IMR-90 (cell line): ENCODE results near the gene ITGA6. TPM values are rescaled to one million over a fixed set of nuclear protein-coding genes. Genes with fewer than 3 reads are reported as not detected.

Experiments
- ATAC-seq: fragments of 200-7000 bp; cut with Tn5 transposase; 2 replicates; pipeline ENCODE4 v1.9.1; 2020; ENCODE audit warnings: low read depth, mild to moderate bottlenecking, moderate library complexity
- BruUV-seq: library from RNA; stranded (reverse); fragments of 400-500 nt; replicated peaks from 2 replicates; lab custom pipeline; 2021; lab: Mats Ljungman, UMichigan
- CTCF ChIA-PET: fragments of 300-600 bp; formaldehyde crosslinking; extraction: SDS; loops from one replicate; lab custom pipeline; 2021; ENCODE audit warnings: antibody characterized with exemption; lab: Yijun Ruan, JAX
- POLR2A ChIA-PET: fragments of 300-600 bp; sonication (Branson Sonifier 250); formaldehyde crosslinking; loops from one replicate; lab custom pipeline; 2022; ENCODE audit warnings: antibody characterized with exemption; ENCODE audit not compliant: unreplicated experiment; lab: Charles Lee
- DNase-seq: peaks from one replicate; pipeline ENCODE4 v3.0.0; 2013
- H2AFZ ChIP-seq: replicated peaks from 2 replicates; pipeline ENCODE3; 2013; ENCODE audit warnings: low read length, mild to moderate bottlenecking; ENCODE audit not compliant: poor library complexity
- H2AK5ac ChIP-seq: 2 replicates; pipeline ENCODE4 v1.6.1; 2013; ENCODE audit warnings: low read depth, low read length, inconsistent platforms
- H2AK9ac ChIP-seq: replicated peaks from 2 replicates; pipeline ENCODE3; 2013; ENCODE audit warnings: mild to moderate bottlenecking, low read depth, low read length, moderate library complexity; ENCODE audit not compliant: poor library complexity
- H2BK120ac ChIP-seq: 2 replicates; pipeline ENCODE4 v1.6.1; 2013; ENCODE audit warnings: low read depth, low read length, inconsistent platforms
- H2BK15ac ChIP-seq: 3 replicates; pipeline ENCODE4 v1.6.1; 2013; ENCODE audit warnings: low read depth, low read length, inconsistent platforms
- H2BK20ac ChIP-seq: 2 replicates; pipeline ENCODE4 v1.6.1; 2013; ENCODE audit warnings: low read depth, mild to moderate bottlenecking, inconsistent platforms, low read length, moderate library complexity
- H2BK5ac ChIP-seq: 2 replicates; pipeline ENCODE4 v1.6.1; 2013; ENCODE audit warnings: mild to moderate bottlenecking, low read depth, low read length, inconsistent platforms; ENCODE audit not compliant: poor library complexity, severe bottlenecking
- H3K14ac ChIP-seq: replicated peaks from 2 replicates; pipeline ENCODE4 v1.6.1; 2013; ENCODE audit warnings: low read depth, low read length, inconsistent platforms
- H3K18ac ChIP-seq: 2 replicates; pipeline ENCODE4 v1.6.1; 2013; ENCODE audit warnings: low read depth, low read length, control low read depth
- H3K23ac ChIP-seq: 2 replicates; pipeline ENCODE4 v1.6.1; 2013; ENCODE audit warnings: low read depth, low read length, inconsistent platforms
- H3K27ac ChIP-seq: 2 replicates; pipeline ENCODE4 v1.5.1; 2013; ENCODE audit warnings: mild to moderate bottlenecking, control low read depth, low read length; ENCODE audit not compliant: insufficient read depth
- H3K27me3 ChIP-seq: 2 replicates; pipeline ENCODE4 v1.6.1; 2013; ENCODE audit warnings: low read length; ENCODE audit not compliant: control insufficient read depth, insufficient read depth
- H3K36me3 ChIP-seq: 2 replicates; pipeline ENCODE4 v1.6.1; 2013; ENCODE audit warnings: low read length, mixed read lengths; ENCODE audit not compliant: control insufficient read depth, insufficient read depth
- H3K4ac ChIP-seq: 2 replicates; pipeline ENCODE4 v1.6.1; 2013; ENCODE audit warnings: low read depth, low read length, inconsistent platforms
- H3K4me1 ChIP-seq: 2 replicates; pipeline ENCODE4 v1.6.1; 2013; ENCODE audit warnings: low read length, mixed read lengths; ENCODE audit not compliant: control insufficient read depth, insufficient read depth
- H3K4me2 ChIP-seq: 2 replicates; pipeline ENCODE4 v1.6.1; 2013; ENCODE audit warnings: low read depth, mild to moderate bottlenecking, control low read depth, low read length, moderate library complexity
- H3K4me3 ChIP-seq: 2 replicates; pipeline ENCODE4 v1.5.1; 2013; ENCODE audit warnings: low read depth, mild to moderate bottlenecking, control low read depth, low read length, moderate library complexity; ENCODE audit not compliant: insufficient read depth
- H3K56ac ChIP-seq: 2 replicates; pipeline ENCODE4 v1.6.1; 2013; ENCODE audit warnings: low read length, inconsistent platforms; ENCODE audit not compliant: insufficient read depth; ENCODE audit errors: extremely low read depth
- H3K79me1 ChIP-seq, 2 experiments: 2 replicates each; pipeline ENCODE4 v1.6.1; 2013; ENCODE audit warnings: low read length in 2 of 2, inconsistent platforms in 1 of 2, low read depth in 1 of 2
- H3K9ac ChIP-seq: 2 replicates; pipeline ENCODE4 v1.6.1; 2013; ENCODE audit warnings: low read depth, low read length, control low read depth
- H3K9me1 ChIP-seq: 2 replicates; pipeline ENCODE4 v1.6.1; 2013; ENCODE audit warnings: low read length, inconsistent platforms; ENCODE audit not compliant: insufficient read depth
- H3K9me3 ChIP-seq: 2 replicates; pipeline ENCODE4 v1.6.1; 2013; ENCODE audit warnings: low read length; ENCODE audit not compliant: control insufficient read depth, insufficient read depth
- H4K20me1 ChIP-seq: 2 replicates; pipeline ENCODE4 v1.6.1; 2013; ENCODE audit warnings: low read length, inconsistent platforms; ENCODE audit not compliant: insufficient read depth
- H4K5ac ChIP-seq: 2 replicates; pipeline ENCODE4 v1.6.1; 2013; ENCODE audit warnings: mild to moderate bottlenecking, low read depth, low read length, control low read depth
- H4K8ac ChIP-seq, 2 experiments: 2 replicates each; pipeline ENCODE4 v1.6.1; 2013; ENCODE audit warnings: low read depth in 2 of 2, low read length in 2 of 2, control low read depth in 1 of 2, inconsistent platforms in 1 of 2
- H4K91ac ChIP-seq: 2 replicates; pipeline ENCODE4 v1.6.1; 2013; ENCODE audit warnings: low read depth, low read length, inconsistent platforms; ENCODE audit not compliant: insufficient read depth
- FOS ChIP-seq: fragments of 150-350 bp; IDR thresholded peaks from 2 replicates; pipeline ENCODE4 v1.6.1; 2016; ENCODE audit warnings: low read depth, low read length
- NFE2L2 ChIP-seq: fragments of 150-350 bp; IDR thresholded peaks from 2 replicates; pipeline ENCODE4 v1.6.1; 2016; ENCODE audit warnings: low read depth, mild to moderate bottlenecking, low read length
- RAD21 ChIP-seq: IDR thresholded peaks from 2 replicates; pipeline ENCODE4 v1.6.1; 2012; ENCODE audit warnings: low read length, improper control_type of control experiment
- WGBS, 2 experiments: methylation state at CpG; one replicate each; pipeline versions ENCODE4 v1.1.5 to v1.1.7; 2013; ENCODE audit warnings: missing lambda C conversion rate in 2 of 2; ENCODE audit not compliant: insufficient read length in 1 of 2; ENCODE audit errors: extremely low coverage in 2 of 2; 5-methylcytosine and 5-hydroxymethylcytosine counted together
- dilution Hi-C: fragments of 300-500 bp; cut with HindIII; formaldehyde crosslinking; loops from one replicate; pipeline ENCODE4 v1.14.3; 2018; ENCODE audit warnings: low sequenced_read_pairs; ENCODE audit not compliant: unreplicated experiment
- in situ Hi-C: fragments of 300-500 bp; cut with MboI; formaldehyde crosslinking; loops from 3 replicates; pipeline ENCODE4 v1.14.3; 2019; ENCODE audit warnings: low sequenced_read_pairs, inconsistent platforms, mixed read lengths
- intact Hi-C: fragments of 100-400 bp; cut with micrococcal nuclease; formaldehyde crosslinking; loops from 2 replicates; pipeline ENCODE4 v1.10.0; 2022
- polyA plus RNA-seq, 3 experiments: library from polyadenylated mRNA; depleted of rRNA; stranded (reverse); fragments of >200 nt; gene quantifications; 2 replicates each; pipeline ENCODE4 v1.2.3, GENCODE V29; 2012; ENCODE audit warnings: low replicate concordance in 1 of 3
- total RNA-seq: library from RNA; depleted of rRNA; stranded (reverse); fragments of >200 nt; gene quantifications from 2 replicates; pipeline ENCODE4 v1.2.3, GENCODE V29; 2012

The ITGA6 gene
- total and polyA plus RNA-seq, 2 of the 4 experiments (the other 2 are of a cell fraction): 12.5 to 43.9 TPM

DNA sequence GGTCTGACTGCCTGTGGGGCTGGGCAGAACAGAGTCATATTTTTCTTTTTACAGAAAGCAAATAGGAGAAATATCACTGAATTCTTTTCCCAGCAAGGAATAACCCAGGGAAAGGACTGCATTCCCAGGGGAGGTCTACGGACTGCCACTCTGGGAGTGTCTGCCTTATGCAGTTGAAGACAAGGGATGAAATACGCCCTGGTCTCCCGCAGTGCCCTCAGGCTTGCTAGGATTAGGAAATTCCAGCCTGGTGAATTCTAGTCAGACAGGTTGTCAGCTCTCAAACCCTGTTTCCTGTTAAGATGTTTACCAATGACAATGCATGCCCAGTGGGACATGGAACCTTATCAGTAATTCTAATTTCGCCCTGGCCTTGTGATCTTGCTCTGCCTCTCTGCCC lies 98.2 kb downstream of the ITGA6 start:
- Histone ChIP-seq H3K4me3 (no peak overlapping the region), H3K79me1 (peaks cover 0 to 1% of the 10 kb centered on the region in 2 experiments; a peak in 1 of 4 replicates), H3K14ac (no peak overlapping the region), H3K4me2 (no peak overlapping the region), H3K4me1 (no peaks in the 10 kb centered on the region), H3K23ac (no peak overlapping the region), H4K5ac (no peak overlapping the region), H3K36me3 (no peaks in the 10 kb centered on the region), H3K9me1 (no peaks in the 10 kb centered on the region), H2BK120ac (no peak overlapping the region), H4K20me1 (no peaks in the 10 kb centered on the region), H3K9me3 (peaks cover 5% of the 10 kb centered on the region), H3K18ac (no peak overlapping the region), H4K8ac (no peak overlapping the region), H4K91ac (no peak overlapping the region), H2BK20ac (no peak overlapping the region), H3K9ac (no peak overlapping the region), H3K4ac (no peak overlapping the region), H2AFZ (no peak overlapping the region), H2BK5ac (no peak overlapping the region), H3K56ac (no peak overlapping the region), H2BK15ac (no peak overlapping the region), H2AK9ac (no peak overlapping the region), H3K27me3 (no peaks in the 10 kb centered on the region), H3K27ac (no peak overlapping the region), H2AK5ac (no peak overlapping the region)
- ChIA-PET POLR2A (no interaction called here), CTCF (no interaction called here)
- no TSS peak for BruUV-seq
- dilution Hi-C loops: no loop called here
- DNase-seq (no peak), ATAC-seq (no peak)
- intact Hi-C loops: no loop called here
- in situ Hi-C loops: no loop called here
- TF ChIP-seq FOS (no peak), NFE2L2 (no peak), RAD21 (no peak)
- WGBS, 2 experiments: 100% methylated on average over 1 of the region's 4 CpGs; no CpG with 5 or more reads in 1 of the 2 experiments
